IPS-18a (cell line): ENCODE data around the gene ZNF536.
"Not testable (repeated sequence)": the region's sequence is repeated elsewhere in the genome, so short reads cannot be mapped to it uniquely, and the experiment has no call there.

ENCODE experiments used
- H3K27ac ChIP-seq: one replicate; pipeline ENCODE4 v1.5.1; 2013; ENCODE audit warnings: low read length
- H3K27me3 ChIP-seq: one replicate; pipeline ENCODE4 v1.6.1; 2013; ENCODE audit warnings: mild to moderate bottlenecking, low read length; ENCODE audit not compliant: control insufficient read depth, insufficient read depth
- H3K36me3 ChIP-seq: one replicate; pipeline ENCODE4 v1.6.1; 2013; ENCODE audit warnings: low read depth, low read length; ENCODE audit not compliant: control insufficient read depth
- H3K4me1 ChIP-seq: one replicate; pipeline ENCODE4 v1.6.1; 2013; ENCODE audit warnings: low read depth, low read length; ENCODE audit not compliant: control insufficient read depth
- H3K4me3 ChIP-seq: one replicate; pipeline ENCODE4 v1.5.1; 2013; ENCODE audit warnings: low read length
- H3K9ac ChIP-seq: one replicate; pipeline ENCODE4 v1.6.1; 2013; ENCODE audit warnings: mild to moderate bottlenecking, low read length, moderate library complexity
- H3K9me3 ChIP-seq: one replicate; pipeline ENCODE4 v1.6.1; 2013; ENCODE audit warnings: low read depth, low read length; ENCODE audit not compliant: control insufficient read depth

The ZNF536 gene

DNA sequence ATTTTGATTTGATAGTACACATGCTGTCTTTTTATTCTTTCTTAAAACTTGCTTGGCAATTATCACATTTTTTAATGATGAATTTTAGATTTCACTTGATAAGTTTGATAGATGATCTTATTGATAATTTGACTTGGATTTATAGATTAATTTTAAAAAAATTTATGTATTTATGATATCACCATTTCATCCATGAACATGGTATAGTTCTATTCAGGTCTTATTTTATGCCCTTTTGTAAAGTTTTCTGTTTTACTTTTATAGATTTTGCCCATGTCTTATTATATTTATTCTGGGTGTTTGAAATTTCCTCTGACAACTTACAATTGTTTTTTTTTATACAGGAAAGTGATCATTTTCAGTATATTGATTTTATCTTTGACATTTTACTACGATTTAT is 39.5 kb downstream of the ZNF536 start:
- no peaks in the 10 kb centered on the region for H3K36me3 ChIP-seq
- H3K9me3 ChIP-seq: no peaks in the 10 kb centered on the region
- no peaks in the 10 kb centered on the region for H3K4me1 ChIP-seq
- H3K4me3 ChIP-seq: no peak overlapping the region
- no peaks in the 10 kb centered on the region for H3K27me3 ChIP-seq
- no peak overlapping the region for H3K27ac ChIP-seq
- H3K9ac ChIP-seq: no peak overlapping the region

DNA sequence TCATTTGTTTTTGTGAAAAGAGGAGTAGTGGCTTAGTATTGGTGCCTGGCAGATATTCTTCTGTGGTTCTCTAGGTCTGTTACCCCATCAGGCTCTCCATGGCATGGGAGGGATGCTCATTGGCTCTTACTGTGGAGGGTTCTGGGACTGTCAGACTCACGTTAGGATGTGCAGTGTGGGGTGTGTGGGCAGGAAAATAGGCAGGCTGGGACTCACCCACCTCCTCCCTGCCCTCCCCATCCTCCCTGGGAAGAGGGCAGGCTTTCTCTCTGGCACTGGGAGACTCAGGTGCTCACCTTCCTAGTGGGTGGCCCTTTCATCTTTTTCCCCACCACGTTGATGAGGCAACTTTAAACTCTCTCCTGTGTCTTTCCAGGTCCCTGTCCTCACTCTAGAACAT is 44.2 kb downstream of the ZNF536 start:
- H3K27ac ChIP-seq: no peak overlapping the region
- H3K4me3 ChIP-seq: no peak overlapping the region
- H3K36me3 ChIP-seq: no peaks in the 10 kb centered on the region
- no peaks in the 10 kb centered on the region for H3K27me3 ChIP-seq
- H3K9me3 ChIP-seq: no peaks in the 10 kb centered on the region
- no peaks in the 10 kb centered on the region for H3K4me1 ChIP-seq
- H3K9ac ChIP-seq: no peak overlapping the region

DNA sequence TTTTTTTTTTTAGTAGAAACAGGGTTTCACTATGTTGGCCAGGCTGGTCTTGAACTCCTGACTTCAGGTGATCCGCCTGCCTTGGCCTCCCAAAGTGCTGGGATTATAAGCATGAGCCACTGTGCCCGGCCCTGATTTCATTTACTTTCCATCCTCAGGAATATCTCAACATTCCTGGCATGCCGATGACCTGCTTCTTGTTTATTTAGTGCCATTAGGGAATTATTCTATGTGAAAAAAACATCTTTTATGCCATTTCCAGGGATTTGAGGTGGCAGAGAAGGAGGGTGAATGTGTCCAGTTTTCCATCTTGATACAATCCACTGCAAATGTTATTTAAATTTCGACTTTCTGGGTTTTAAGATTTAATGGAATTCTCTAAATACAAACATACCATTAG is 45.0 kb downstream of the ZNF536 start:
- H3K27ac ChIP-seq, H3K4me1 ChIP-seq, H3K9me3 ChIP-seq, H3K27me3 ChIP-seq, H3K4me3 ChIP-seq, H3K36me3 ChIP-seq, H3K9ac ChIP-seq: not testable (repeated sequence)

DNA sequence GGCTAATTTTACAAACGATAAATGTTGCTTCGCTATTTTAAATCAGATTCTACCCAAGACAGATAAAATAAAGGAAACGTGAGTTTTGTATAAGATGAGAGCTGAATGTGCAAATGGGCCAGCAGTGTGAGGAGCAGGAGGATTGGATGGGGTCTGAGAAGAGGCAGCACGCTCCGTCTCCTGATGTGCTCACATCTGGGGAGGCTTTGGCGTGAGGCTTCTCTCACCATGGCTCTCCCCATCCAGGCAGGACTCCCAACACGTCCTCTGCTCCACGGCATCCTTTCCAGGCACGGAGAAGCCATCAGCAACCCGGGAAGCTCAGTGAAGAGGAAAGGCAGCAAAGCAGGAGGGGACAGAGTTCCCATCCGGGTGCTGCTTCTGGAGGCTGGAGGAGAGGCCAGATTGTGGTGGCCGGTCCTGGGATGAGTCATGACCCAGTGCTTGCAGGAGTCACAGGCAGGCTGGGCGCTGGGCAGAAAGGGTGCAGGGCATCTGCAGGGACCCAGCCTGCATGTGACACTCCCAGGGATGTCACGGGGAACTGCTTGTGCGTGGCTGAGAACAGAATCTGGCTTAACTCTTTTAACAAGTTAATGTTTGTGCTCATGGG is 47.5 kb downstream of the ZNF536 start:
- H3K4me3 ChIP-seq: no peak overlapping the region
- H3K36me3 ChIP-seq: no peaks in the 10 kb centered on the region
- H3K27ac ChIP-seq: no peak overlapping the region
- no peaks in the 10 kb centered on the region for H3K27me3 ChIP-seq
- no peaks in the 10 kb centered on the region for H3K9me3 ChIP-seq
- no peaks in the 10 kb centered on the region for H3K4me1 ChIP-seq
- no peak overlapping the region for H3K9ac ChIP-seq

DNA sequence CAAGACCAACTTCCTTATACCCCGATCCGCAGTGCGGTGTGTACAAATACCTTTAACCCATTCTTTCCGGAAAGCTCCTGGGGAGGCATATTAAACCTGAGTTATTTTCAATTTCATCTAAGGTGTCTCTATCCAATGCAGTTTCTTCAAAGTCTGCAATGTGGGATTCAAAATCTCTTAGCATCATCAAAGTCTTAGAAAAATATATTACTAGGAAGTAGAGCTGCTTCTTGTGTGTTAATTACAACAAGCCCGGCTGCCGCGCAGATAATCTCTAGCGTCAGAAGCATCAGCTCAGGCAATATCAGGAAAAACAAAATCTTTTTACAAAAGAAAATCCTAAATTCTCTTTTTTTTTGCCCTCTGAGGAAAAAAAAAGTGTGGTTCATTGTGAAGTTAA is 48.1 kb downstream of the ZNF536 start:
- H3K9ac ChIP-seq: no peak overlapping the region
- H3K4me3 ChIP-seq: no peak overlapping the region
- no peak overlapping the region for H3K27ac ChIP-seq
- no peaks in the 10 kb centered on the region for H3K27me3 ChIP-seq
- no peaks in the 10 kb centered on the region for H3K36me3 ChIP-seq
- H3K9me3 ChIP-seq: no peaks in the 10 kb centered on the region
- H3K4me1 ChIP-seq: no peaks in the 10 kb centered on the region

DNA sequence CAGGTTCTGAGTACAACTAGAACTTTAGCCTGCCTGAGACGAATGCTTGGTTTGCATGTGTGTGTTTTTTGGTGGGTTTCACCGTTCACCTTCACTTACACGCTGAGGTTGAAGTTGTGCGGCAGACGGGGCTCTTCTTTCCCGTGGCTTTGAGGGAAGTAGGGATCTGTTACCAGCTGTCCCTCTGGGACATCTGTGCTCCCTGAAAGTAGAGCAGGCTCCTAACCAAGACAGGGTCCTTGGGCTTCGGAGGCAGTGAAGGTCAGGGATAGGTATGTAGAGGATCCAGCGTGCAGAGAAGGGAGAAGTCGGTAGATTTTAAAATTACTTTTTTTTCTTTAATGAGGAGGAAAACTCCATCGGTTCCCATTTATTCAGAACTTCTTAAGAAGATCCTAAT is 48.7 kb downstream of the ZNF536 start:
- H3K27me3 ChIP-seq: no peaks in the 10 kb centered on the region
- H3K9ac ChIP-seq: no peak overlapping the region
- no peaks in the 10 kb centered on the region for H3K36me3 ChIP-seq
- H3K4me3 ChIP-seq: no peak overlapping the region
- no peak overlapping the region for H3K27ac ChIP-seq
- no peaks in the 10 kb centered on the region for H3K4me1 ChIP-seq
- H3K9me3 ChIP-seq: no peaks in the 10 kb centered on the region

DNA sequence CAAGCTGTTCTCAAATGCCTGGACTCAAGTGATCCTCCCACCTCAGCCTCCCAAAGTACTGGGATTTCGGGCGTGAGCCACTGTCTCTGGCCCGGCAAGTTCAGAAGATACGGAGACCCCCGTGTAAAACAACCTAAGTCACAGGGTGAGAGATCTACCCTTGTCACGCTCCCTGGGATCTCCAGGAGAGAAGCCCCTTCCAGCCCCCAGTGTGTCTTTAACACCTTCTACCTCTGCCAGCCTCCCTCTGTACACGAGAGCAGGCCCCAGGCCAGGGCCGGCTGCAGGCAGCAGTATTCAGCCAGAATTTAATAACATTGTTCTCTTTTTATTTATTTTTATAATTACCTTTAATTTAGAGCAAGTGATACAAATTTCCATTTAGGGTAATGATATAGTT is 49.4 kb downstream of the ZNF536 start:
- no peak overlapping the region for H3K4me3 ChIP-seq
- no peaks in the 10 kb centered on the region for H3K9me3 ChIP-seq

DNA sequence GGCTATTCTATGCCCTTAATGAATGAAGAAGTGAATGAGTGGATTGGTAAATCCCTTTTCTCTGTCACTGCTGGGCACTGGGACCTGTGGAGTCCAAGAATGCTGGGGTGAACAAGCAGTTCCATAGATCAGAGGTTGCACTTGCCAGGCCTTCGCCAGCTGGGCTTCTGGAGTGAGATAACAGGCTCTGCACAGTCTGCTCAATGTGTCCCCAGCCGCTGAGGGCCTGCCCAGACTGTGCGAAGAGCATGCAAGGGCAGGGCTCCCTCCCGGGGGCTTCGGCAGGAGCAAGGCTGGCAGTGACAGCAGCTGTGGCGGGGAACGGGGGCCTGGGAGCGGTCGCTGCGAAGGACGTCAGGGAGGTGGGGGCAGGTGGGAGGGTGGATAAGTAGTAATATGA is 51.3 kb downstream of the ZNF536 start:
- no peaks in the 10 kb centered on the region for H3K27me3 ChIP-seq
- H3K4me3 ChIP-seq: no peak overlapping the region
- no peak overlapping the region for H3K9ac ChIP-seq
- H3K4me1 ChIP-seq: no peaks in the 10 kb centered on the region
- H3K9me3 ChIP-seq: no peaks in the 10 kb centered on the region
- no peaks in the 10 kb centered on the region for H3K36me3 ChIP-seq
- H3K27ac ChIP-seq: no peak overlapping the region

More for the DNA sequence above, 49.4 kb downstream of the ZNF536 start:
- Histone ChIP-seq H3K27me3 (no peaks in the 10 kb centered on the region), H3K27ac (no peak overlapping the region), H3K9ac (no peak overlapping the region), H3K4me1 (no peaks in the 10 kb centered on the region), H3K36me3 (no peaks in the 10 kb centered on the region)

DNA sequence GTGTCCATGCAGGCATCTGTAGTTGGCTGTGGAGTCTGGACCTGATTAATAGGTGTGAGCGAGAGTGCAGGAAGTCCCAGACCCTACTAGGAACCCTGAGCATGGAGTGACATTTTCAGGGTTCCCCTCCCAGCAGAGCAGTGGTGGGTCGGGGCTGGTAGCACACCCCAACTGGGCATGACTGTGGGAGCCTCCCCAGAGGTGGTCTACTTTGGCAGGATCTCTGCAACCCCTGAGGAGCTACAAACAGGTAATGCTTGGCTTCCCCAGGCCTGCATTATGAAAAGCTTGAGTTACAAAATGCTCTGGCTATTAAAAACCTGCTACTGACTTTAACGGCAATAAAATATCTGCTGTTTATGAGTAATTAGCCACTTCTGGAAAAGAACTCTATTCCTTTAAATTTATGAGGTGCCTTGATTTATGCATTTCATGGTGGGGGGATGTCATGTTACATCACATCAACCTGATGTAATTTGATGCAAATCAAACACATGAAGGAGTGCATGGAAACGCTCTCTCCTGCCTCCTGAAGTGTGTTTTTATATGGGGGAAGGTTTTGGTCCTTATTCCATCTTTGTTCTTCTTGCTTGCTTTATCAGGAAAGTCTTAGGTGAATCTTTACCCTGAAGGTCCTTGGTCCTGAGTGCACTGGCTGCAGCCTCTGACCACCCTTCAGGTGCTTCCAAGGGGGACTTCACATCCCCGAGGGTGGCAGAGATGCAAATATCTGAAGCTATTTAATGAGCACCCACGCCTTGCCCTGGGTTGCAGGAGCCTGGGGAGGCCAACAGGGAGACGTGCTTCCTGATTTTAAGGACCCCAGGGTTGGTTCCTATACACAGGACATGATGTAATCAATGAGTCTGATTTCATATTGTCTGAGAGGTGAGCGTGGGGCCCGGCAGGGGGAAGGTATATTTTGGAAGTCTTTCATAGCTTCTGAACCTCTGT is 54.0 kb downstream of the ZNF536 start:
- Histone ChIP-seq H3K9me3 (no peaks in the 10 kb centered on the region), H3K4me1 (no peaks in the 10 kb centered on the region), H3K27me3 (no peaks in the 10 kb centered on the region), H3K27ac (no peak overlapping the region), H3K4me3 (no peak overlapping the region), H3K9ac (no peak overlapping the region), H3K36me3 (no peaks in the 10 kb centered on the region)

DNA sequence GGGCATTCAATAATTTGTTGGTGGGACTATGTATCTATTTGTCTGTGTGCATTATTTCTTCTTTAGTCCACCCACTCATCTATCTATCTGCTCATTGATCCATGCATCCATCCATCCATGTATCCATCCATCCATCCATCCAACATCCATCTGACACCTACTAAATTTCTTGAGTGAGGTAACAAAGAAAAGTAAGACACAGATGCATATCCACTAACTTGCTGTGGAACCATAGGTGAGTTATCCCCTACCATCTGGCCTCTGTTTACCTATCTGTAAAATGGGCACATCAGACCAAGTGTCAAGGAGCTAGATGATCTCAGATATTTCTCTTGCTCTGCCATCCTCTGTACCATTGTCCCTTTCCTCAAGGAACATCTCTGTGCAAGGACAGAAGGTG is 54.7 kb downstream of the ZNF536 start:
- H3K36me3 ChIP-seq: no peaks in the 10 kb centered on the region

DNA sequence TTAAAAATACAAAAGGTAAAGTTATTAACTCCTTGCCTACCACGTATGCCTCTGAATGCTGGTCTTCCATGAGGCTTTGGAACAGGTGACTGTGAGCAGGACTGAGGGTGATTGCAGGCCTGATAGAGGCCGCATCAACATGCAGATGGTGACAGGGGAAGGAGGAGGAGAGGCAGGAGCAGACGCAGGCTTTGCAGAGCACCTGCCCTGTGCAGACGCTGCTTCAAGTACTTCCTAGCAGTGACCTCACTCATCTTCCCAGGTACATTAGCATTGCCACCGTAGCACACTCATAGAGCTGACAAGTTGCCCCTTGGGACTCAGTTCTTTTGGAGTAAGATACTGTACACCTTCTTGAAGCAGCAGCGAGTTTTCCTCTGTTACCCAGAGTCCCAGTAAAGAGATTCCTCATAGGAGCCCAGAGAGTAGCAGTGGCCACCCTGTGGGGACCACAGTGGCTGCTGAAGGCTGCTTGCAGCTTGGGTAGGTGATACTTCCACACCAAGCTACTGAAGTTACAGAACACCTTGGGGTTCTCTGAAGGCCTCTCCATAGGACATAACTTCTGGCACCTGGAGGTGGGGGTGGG is 56.0 kb downstream of the ZNF536 start:
- Histone ChIP-seq H3K9me3 (no peaks in the 10 kb centered on the region), H3K4me3 (no peak overlapping the region)

More for the DNA sequence above, 54.7 kb downstream of the ZNF536 start:
- Histone ChIP-seq H3K27me3 (no peaks in the 10 kb centered on the region), H3K27ac (no peak overlapping the region), H3K4me1 (no peaks in the 10 kb centered on the region), H3K4me3 (no peak overlapping the region), H3K9me3 (no peaks in the 10 kb centered on the region), H3K9ac (no peak overlapping the region)

More for the DNA sequence above, 56.0 kb downstream of the ZNF536 start:
- Histone ChIP-seq H3K36me3 (no peaks in the 10 kb centered on the region), H3K9ac (no peak overlapping the region), H3K27ac (no peak overlapping the region), H3K27me3 (no peaks in the 10 kb centered on the region), H3K4me1 (no peaks in the 10 kb centered on the region)
